OCI-LY7 (cell line): Measurements from ENCODE around the gene NOL4L.

Experiments used
- CTCF ChIP-seq: fragments of 200-600 bp; sonication (generic); conservative IDR thresholded peaks from 2 replicates; pipeline ENCODE4 v1.5.1; 2014; ENCODE audit warnings: mild to moderate bottlenecking, antibody characterized with exemption, low read length, moderate library complexity, mixed read lengths
- EZH2phosphoT487 ChIP-seq: fragments of 200-600 bp; sonication (generic); IDR thresholded peaks from 2 replicates; pipeline ENCODE4 v1.6.1; 2018; ENCODE audit warnings: low read depth, borderline replicate concordance, mild to moderate bottlenecking, mixed run types, antibody characterized with exemption, low read length, moderate library complexity, mixed read lengths

- TF ChIP-seq CTCF (no peak), EZH2phosphoT487 (no peak)
These were observed 64.3 kb downstream of the NOL4L start for GRCh38 chr20:32520927-32521203.
